M059J (cell line): ENCODE data around the gene NME7. TPM values are rescaled to one million over a fixed set of nuclear protein-coding genes. Genes with fewer than 3 reads are reported as not detected.
A peak's percentile ranks its signal among the peaks of the same experiment; 100 is the strongest.

ENCODE experiments used
- DNase-seq: peaks from one replicate; pipeline ENCODE4 v3.0.0-alpha.2; 2012; ENCODE audit warnings: low read depth
- total RNA-seq: library from RNA; depleted of rRNA; stranded (reverse); fragments of >200 nt; shearing (Covaris generic); gene quantifications from 2 replicates; pipeline ENCODE4 v1.2.3, GENCODE V29; 2014

The NME7 gene
- total RNA-seq, 1 experiment from 2014 or later, result 93.6 TPM

- DNase-seq, result no peak
Measured at GRCh38 chr1:169155675-169156074, 211.9 kb downstream of the NME7 start.

- DNase-seq, result no peak
Measured at GRCh38 chr1:169151338-169151837, 216.2 kb downstream of the NME7 start.

- DNase-seq, result no peak
Measured at GRCh38 chr1:169150641-169151337, 216.8 kb downstream of the NME7 start.

GRCh38 chr1:169149555-169150286 is 217.9 kb downstream of the NME7 start:
- no peak for DNase-seq

GRCh38 chr1:169148472-169149252 is 218.9 kb downstream of the NME7 start:
- no peak for DNase-seq

- DNase-seq, result no peak
Measured at GRCh38 chr1:169146576-169147214, 220.9 kb downstream of the NME7 start.

- no peak for DNase-seq
Measured at GRCh38 chr1:169144941-169145626, 222.5 kb downstream of the NME7 start.

GRCh38 chr1:169143984-169144383 is 223.6 kb downstream of the NME7 start:
- DNase-seq, result no peak

GRCh38 chr1:169143346-169143745 is 224.3 kb downstream of the NME7 start:
- no peak for DNase-seq

- DNase-seq, result no peak
Measured at GRCh38 chr1:169142129-169142528, 225.5 kb downstream of the NME7 start.

GRCh38 chr1:169141356-169141755 is 226.2 kb downstream of the NME7 start:
- no peak for DNase-seq

- DNase-seq, result no peak
Measured at GRCh38 chr1:169138866-169139670, 228.5 kb downstream of the NME7 start.

GRCh38 chr1:169137357-169137756 is 230.2 kb downstream of the NME7 start:
- no peak for DNase-seq

- DNase-seq, result no peak
Measured at GRCh38 chr1:169133801-169134502, 233.6 kb downstream of the NME7 start.

GRCh38 chr1:169133228-169133576 is 234.4 kb downstream of the NME7 start:
- no peak for DNase-seq

- DNase-seq, result peak; percentile 54
Measured at GRCh38 chr1:169132512-169133227, 234.9 kb downstream of the NME7 start.

GRCh38 chr1:169130683-169131082 is 236.9 kb downstream of the NME7 start:
- DNase-seq, result no peak

GRCh38 chr1:169129109-169129784 is 238.3 kb downstream of the NME7 start:
- DNase-seq, result peak; percentile 22

GRCh38 chr1:169128562-169128961 is 239.0 kb downstream of the NME7 start:
- peak; percentile 22 for DNase-seq
